Peyer's patch (tissue), 4 donors: ENCODE data around the gene MAP1LC3A. TPM values are rescaled to one million over a fixed set of nuclear protein-coding genes. Genes with fewer than 3 reads are reported as not detected.

ENCODE experiments used
- DNase-seq, 3 donors: peaks; one replicate each; pipeline ENCODE4 v3.0.0-alpha.2; 2017 to 2019
- H3K27ac ChIP-seq, 4 donors: fragments of 200-600 bp; sonication (generic); one replicate each; pipeline ENCODE4 v1.5.1; 2016 to 2019
- H3K27me3 ChIP-seq, 2 donors: fragments of 200-600 bp; sonication (generic); one replicate each; pipeline ENCODE4 v1.5.1; 2019
- H3K36me3 ChIP-seq, 3 donors: fragments of 200-600 bp; sonication (generic); one replicate each; pipeline ENCODE4 v1.5.1; 2016 to 2019
- H3K4me1 ChIP-seq, 4 donors: fragments of 200-600 bp; sonication (generic); one replicate each; pipeline ENCODE4 v1.5.1; 2016 to 2019
- H3K4me3 ChIP-seq, 4 donors: fragments of 200-600 bp; sonication (generic); 1 replicate in 3 of 4; 2 replicates in 1 of 4; pipeline ENCODE4 v1.5.1; 2016 to 2019; ENCODE audit warnings: mild to moderate bottlenecking in 1 of 4
- H3K9me3 ChIP-seq, 4 donors: fragments of 200-600 bp; sonication (generic); one replicate each; pipeline ENCODE4 v1.5.1; 2016 to 2019; ENCODE audit warnings: mild to moderate bottlenecking in 1 of 4
- POLR2A ChIP-seq, 2 donors: fragments of 450-650 bp; IDR thresholded peaks; one replicate each; pipeline ENCODE4 v1.5.1; 2017; ENCODE audit warnings: antibody characterized with exemption in 2 of 2, mild to moderate bottlenecking in 2 of 2, moderate library complexity in 2 of 2
- small RNA-seq, 2 donors: library from RNA; depleted of rRNA; stranded (forward); fragments of <200 nt; gene quantifications; one replicate each; pipeline ENCODE3, GENCODE V24; 2016
- total RNA-seq, 4 donors: library from RNA; depleted of rRNA; stranded (reverse); fragments of >200 nt; gene quantifications; one replicate each; pipeline ENCODE4 v1.1.0, GENCODE V29; 2016
- TF ChIP-seq, protein P1 (sequence below), 6 experiments: fragments of 450-650 bp in 4 of 6; fragments of 200-600 bp in 2 of 6; sonication (generic) in 1 of 6; IDR thresholded peaks; one replicate each; pipeline ENCODE4 v1.5.1; 2017 to 2019; ENCODE audit warnings: antibody characterized with exemption in 6 of 6, mild to moderate bottlenecking in 3 of 6, moderate library complexity in 1 of 6

MAP1LC3A gene
- total RNA-seq, 4 donors from 2014 or later = 32.6 to 82.1 (median 68.6) TPM

DNA sequence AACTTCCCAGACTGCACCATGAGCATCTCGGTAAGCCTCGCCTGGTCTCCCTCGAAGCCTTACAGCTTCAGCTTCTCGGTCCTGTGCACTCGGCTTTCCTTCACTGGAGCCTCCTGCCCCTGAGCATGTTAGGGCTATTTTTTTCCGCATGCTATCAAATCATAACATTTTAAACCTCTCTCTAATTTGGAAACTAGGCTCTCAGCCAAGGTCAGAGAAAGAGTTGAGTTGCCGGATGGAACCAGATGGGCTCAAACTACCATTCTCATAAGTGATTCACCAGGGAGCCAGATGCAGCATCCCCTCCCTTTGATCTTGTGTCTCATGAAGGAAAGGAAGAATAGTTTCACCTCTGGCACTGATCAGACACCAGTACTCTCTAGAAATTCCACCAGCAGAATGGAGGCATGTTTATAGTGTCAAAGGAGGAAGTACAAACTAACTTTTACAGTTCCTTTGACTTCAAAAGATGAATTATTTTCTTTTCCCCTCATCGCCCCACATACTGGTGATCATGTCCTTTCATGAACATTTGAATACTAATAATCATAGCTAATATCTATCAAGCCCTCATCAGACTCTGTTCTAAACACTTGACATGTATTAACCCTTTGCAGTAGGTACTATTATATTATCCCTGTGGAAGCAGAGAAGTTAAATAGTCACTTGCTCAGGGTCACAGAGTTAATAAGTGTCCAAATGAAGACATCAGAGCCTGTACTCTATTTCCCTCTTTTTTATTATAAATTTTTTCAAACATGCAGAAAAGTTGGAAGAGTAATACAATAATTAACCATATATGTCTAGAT is 46.7 kb downstream of the MAP1LC3A start:
- no peaks in the 10 kb centered on the region for H3K27me3 ChIP-seq
- DNase-seq = no peak
- no peaks in the 10 kb centered on the region for H3K36me3 ChIP-seq
- H3K4me1 ChIP-seq = no peaks in the 10 kb centered on the region
- no peaks in the 10 kb centered on the region for H3K9me3 ChIP-seq
- no peak overlapping the region for H3K4me3 ChIP-seq
- peak overlapping the region in 1 of 4 donors; percentile 20 for H3K27ac ChIP-seq
- no peak for TF ChIP-seq POLR2A (IDR thresholded peaks at IDR 0.05)
- TF ChIP-seq, protein P1, sequence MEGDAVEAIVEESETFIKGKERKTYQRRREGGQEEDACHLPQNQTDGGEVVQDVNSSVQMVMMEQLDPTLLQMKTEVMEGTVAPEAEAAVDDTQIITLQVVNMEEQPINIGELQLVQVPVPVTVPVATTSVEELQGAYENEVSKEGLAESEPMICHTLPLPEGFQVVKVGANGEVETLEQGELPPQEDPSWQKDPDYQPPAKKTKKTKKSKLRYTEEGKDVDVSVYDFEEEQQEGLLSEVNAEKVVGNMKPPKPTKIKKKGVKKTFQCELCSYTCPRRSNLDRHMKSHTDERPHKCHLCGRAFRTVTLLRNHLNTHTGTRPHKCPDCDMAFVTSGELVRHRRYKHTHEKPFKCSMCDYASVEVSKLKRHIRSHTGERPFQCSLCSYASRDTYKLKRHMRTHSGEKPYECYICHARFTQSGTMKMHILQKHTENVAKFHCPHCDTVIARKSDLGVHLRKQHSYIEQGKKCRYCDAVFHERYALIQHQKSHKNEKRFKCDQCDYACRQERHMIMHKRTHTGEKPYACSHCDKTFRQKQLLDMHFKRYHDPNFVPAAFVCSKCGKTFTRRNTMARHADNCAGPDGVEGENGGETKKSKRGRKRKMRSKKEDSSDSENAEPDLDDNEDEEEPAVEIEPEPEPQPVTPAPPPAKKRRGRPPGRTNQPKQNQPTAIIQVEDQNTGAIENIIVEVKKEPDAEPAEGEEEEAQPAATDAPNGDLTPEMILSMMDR (IDR thresholded peaks at IDR 0.05) = no peak

DNA sequence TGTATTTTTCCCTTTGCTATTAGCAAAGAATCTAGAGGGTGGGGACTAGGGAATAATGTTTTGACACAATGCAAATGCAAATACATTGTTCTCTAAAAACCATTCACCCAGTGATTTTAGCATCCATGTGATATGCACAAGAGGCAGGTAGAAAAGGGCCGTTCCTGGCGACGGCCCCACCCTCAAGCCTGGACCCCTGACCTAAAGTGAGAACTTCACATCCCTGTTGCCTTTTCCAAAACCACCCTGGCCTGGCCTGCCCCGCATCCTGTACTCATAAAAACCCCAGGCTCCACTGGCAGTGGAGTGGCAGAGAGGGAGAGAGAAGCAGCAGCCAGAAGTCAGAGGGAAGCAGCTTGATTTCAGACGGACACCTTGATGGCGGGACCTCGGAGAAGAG is 48.5 kb downstream of the MAP1LC3A start:
- no peak overlapping the region for H3K4me3 ChIP-seq

More for the DNA sequence above, 48.5 kb downstream of the MAP1LC3A start:
- DNase-seq = no peak
- TF ChIP-seq POLR2A (IDR thresholded peaks at IDR 0.05) = no peak
- TF ChIP-seq, protein P1 (IDR thresholded peaks at IDR 0.05) = no peak
- H3K27ac ChIP-seq = no peak overlapping the region
- no peaks in the 10 kb centered on the region for H3K36me3 ChIP-seq
- no peaks in the 10 kb centered on the region for H3K9me3 ChIP-seq
- no peaks in the 10 kb centered on the region for H3K4me1 ChIP-seq
- H3K27me3 ChIP-seq = no peaks in the 10 kb centered on the region

Small RNAs within 50 kb of the gene (small RNA-seq; reads per million reads assigned to genes)
- gene RF00019 = 0 reads per million in 2 donors

Other genes with a start within 250 kb of the MAP1LC3A start
- gene ITCH, start 195.4 kb upstream of the MAP1LC3A start, total RNA-seq = 10 to 100 TPM; 43.6 to 69.3 (median 59.8) TPM
- gene DYNLRB1, start 42.3 kb upstream of the MAP1LC3A start, total RNA-seq = 100 to 1,000 TPM in 3 of 4 donors, 10 to 100 TPM in 1; 77.6 to 181 (median 135) TPM
- 10 to 100 TPM in 3 of 4 donors, 1 to 10 TPM in 1; 6.6 to 29.5 (median 18.4) TPM for gene PIGU, start 118.4 kb downstream of the MAP1LC3A start, total RNA-seq
- gene TP53INP2, start 145.6 kb downstream of the MAP1LC3A start, total RNA-seq = 10 to 100 TPM; 16.5 to 43.0 (median 34.4) TPM